Measurements from ENCODE around the gene RNF31.

DNA sequence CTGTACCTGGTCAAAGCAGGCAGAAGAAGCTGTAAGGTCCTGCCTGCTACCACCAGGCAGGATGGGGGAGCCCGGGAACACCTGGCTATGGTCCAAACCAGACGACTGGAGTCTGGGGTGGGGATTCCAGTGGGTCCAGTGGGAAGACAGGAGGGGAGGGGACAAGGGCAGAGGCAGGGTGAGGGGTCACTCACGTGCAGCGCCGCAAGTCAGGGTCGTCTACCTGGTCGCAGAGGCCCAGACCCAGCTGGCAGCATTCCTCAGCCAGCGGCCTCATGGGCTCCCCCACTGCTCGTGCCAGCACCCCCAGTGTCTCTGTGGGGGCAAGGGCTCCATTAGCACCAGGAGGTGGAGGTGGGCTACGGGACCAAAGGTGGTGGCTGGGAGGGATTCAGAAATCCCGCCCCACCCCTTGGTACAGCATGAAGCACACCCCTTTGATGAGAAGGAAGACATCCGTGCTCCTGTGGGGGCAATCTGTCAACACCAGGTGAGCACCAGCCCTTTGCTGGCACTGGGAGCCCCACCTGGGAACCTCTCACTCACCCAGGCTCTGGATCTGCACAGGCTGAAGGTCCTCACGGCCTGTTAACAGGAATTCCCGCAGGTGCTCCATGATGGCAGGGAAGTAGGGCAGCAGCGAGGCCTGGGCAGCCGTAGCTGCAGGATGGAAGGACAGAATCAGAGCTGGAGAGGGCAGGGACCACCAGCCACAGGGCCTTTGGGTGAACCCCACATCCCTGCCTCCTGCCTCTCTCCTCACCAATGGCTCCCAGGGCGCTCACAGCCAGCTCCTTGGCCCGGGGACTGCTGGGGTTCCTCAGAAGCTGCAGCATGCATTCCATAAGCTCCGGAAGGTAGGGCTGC is 37.0 kb downstream of the RNF31 start:
- TF ChIP-seq, protein P1, sequence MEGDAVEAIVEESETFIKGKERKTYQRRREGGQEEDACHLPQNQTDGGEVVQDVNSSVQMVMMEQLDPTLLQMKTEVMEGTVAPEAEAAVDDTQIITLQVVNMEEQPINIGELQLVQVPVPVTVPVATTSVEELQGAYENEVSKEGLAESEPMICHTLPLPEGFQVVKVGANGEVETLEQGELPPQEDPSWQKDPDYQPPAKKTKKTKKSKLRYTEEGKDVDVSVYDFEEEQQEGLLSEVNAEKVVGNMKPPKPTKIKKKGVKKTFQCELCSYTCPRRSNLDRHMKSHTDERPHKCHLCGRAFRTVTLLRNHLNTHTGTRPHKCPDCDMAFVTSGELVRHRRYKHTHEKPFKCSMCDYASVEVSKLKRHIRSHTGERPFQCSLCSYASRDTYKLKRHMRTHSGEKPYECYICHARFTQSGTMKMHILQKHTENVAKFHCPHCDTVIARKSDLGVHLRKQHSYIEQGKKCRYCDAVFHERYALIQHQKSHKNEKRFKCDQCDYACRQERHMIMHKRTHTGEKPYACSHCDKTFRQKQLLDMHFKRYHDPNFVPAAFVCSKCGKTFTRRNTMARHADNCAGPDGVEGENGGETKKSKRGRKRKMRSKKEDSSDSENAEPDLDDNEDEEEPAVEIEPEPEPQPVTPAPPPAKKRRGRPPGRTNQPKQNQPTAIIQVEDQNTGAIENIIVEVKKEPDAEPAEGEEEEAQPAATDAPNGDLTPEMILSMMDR (IDR thresholded peaks at IDR 0.05) = no peak
- TF ChIP-seq POLR2A (IDR thresholded peaks at IDR 0.05; ENCODE audit: low read depth) = no peak

All from esophagus muscularis mucosa (tissue), 3 donors.